NK-92 treated with Interleukin-12 subunit alpha and Interleukin-12 subunit beta, amount 100 ng/mL, for 24 hours (cell line): Measurements from ENCODE around the gene ELP5.
A peak's percentile ranks its signal among the peaks of the same experiment; 100 is the strongest.
"Not testable (repeated sequence)": the region's sequence is repeated elsewhere in the genome, so short reads cannot be mapped to it uniquely, and the experiment has no call there.

Source experiments
- DNase-seq: peaks from one replicate; lab custom pipeline; 2025; lab: John Stamatoyannopoulos, UW

Gene ELP5

DNA sequence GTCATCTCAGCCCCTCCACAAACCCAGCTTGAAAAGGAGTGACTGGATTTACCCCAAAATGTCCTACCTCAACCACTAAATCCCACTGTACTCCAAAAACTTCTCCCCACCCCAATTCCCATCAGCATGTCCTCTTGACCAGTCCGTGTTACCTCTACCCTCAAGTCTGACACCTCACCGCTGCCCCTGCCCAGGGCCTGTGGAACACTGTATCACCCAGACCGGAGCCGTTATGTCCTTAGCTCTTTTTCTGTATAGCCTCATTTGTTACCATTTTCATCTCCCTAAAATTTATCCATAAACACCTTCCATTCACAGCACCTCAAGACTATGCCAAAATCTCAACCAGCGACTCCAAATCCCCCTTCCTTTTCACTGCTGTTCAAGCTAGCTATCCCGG lies 15.2 kb upstream of the ELP5 start:
- DNase-seq = no peak

DNA sequence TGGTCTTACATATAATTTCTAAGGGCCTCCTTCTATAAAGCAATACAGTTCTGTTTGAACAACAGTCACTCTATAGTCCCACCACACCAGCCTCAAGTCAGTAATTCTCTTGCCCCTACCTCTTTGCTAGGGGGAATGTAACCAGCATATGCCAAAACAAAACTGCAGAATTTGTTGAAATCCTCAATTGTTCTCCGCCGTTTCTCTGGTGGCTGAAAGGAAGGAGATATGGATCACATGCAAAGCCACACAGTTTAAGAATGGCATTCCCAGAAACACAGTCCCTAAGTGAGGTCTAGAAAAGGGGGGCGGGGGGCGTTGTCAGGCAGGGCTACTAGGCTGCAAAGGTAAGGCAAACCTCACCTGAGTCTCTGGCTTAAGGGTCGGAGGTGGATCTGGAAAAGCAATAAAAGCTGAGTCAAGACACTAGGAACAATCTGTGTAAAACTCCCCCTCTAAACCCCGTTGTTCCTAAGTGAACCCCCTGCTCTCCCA lies 14.7 kb upstream of the ELP5 start:
- no peak for DNase-seq

DNA sequence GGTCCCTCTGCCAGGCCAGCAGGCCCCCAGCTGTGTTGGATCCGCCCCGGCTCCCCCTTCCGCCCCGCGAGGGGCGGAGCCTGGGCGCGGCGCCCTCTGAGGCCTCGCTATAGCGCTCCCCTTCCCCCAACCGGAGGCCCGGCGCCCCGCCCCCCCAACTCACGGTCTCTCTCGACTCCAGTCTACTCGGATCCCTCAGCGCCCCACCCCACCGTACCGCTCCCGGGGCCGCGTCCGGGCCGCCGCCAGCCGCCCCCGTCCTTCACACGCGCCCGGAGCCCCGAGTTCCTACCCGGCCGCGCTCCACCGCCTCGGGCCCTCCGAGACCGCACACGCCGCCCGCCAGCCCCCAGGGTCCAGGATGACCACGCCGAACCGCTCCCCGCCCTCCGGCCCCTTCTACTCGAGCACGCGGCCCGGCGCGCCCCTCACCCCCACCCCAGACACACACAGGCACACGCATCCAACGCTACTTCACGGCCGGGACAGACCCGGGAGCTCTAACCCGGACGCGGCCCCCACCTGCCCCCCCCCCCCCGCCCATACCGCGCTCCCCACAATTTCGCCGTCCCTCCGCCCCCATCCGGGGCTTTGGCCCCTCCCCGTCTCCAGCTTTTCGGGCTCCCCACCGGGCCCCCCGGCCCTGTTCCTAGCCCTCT lies 14.1 kb upstream of the ELP5 start:
- DNase-seq = peak; percentile 60

DNA sequence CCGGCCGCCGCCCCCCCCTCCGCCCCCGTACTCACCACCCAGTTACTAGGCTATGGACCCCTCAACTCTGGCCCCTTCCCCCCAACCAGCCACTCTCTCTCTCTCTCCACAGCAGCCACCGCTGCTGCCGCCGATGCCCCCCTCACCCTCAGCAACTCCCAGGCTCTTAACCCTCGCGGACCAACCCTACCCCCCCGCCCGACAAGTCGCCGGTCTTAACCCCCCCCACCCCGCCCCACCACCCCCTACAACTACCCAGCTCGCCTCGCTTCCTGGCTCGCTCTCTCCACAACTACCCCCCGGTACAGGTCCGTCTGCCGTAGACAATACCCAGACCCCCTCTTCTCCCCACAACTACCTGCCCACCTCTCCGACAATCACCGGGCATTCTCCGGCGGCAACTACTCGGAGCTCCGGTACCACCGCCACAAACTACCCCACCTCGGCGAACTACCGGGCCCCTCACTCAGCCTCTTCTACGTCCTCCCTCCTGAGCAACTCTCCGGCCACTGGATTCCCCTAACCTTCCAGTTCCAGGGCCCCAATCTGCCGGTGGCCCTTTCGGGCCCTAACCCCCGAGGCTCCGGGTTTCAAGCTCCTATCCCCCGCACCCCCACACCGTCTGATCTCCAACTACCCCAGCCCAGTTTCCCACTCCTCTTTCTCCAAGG lies 13.5 kb upstream of the ELP5 start:
- DNase-seq = peak; percentile 38

DNA sequence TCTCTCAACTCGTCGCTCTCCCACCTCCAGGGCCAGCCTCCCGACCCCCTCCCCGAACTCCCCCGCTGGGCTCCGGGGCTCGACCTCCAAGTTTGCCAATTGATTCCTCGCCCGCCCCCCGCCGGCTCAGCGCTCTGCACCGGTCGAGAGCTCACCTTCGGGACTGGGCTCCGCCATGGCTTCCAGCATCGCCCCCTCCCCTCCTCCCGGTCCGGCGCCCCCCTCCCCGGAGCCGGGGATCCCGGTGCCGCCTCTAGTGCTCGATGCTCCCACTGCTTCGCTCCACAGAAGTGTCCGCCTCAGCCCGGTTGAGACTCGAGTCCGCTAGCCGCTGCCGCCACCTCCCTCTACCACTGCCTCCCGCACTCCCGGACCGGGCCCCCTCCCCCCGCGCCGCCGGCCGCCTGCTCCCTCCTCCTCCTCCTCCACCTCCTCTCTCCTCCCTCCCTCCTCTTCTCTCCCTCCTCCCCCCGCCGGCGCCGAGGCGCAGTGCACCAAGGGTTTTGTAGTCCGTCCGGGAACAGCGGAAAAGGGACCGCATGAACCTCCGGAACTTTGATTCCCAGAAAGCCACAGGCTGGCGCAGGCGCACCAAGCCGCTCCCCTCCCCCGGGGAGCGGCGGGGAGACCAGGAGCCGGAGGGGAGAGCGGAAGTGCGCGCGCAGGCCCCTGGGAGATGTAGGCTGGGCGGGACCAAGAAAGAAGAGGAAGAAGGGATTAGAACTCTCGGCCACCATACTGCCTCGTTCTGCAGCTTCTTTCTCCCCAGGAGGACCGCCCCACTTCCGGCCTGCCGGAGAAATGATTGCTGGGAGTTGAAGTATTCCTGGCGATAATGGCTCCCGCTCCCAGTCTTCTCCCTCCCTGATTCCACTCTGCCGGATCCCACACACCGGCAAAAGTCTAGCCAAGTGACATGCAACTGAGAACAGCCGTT lies 12.7 kb upstream of the ELP5 start, which contains the start of gene PHF23:
TSS of gene PHF23 (minus strand) at position 367 of the 937 bp plus-strand sequence. CDS start at position 189, 178 bp downstream.
- peak; percentile 89 for DNase-seq

DNA sequence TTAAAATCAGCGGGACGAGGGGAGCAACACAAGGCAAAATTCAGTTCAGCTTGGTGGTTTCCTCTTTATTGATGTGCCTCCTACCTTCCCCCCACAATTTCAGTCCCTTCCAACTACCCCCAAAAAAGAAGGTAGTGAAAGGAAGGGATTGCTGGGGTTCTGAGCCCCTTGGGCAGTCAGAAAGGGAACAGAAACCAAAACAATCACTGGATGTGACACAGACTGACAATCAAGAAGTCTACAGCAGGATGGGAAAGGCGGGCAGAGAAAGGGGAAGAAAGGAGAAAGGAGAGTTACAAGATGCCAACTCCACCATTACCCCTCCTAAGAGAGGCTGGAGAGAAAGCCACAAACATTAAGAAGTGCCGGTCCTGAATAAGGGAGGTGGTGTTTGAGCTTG lies 11.6 kb upstream of the ELP5 start:
- DNase-seq = no peak

DNA sequence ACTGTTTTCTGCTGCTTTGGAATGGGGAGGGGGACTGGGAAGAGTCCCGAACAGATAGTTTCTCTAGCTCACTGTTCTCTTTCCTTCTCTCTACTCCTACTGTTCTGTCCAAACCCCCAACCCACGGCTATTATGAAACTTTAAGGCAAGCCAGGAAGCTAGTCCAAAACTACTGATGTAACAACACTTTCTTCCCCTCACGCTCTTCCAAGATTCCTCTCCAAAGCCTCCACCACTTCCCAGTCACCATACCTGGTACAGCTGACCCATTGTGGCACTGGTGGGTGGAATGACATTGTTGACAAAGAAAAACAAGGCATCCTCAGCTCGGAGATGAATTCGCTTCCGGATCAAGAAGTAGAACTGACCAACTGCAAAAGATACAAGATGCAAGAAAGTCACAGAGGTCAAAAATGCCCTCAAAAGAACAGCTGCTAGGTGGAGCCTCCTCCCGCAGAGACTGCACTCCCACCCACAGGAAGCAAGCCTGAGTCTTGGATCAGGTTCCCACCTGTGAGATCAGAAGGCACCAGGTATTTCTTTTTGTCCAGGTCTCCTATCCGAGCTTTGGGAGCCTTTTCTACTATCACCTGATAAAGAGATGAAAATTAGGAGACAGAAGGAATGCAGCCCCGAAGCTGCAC lies 10.8 kb upstream of the ELP5 start:
- no peak for DNase-seq

DNA sequence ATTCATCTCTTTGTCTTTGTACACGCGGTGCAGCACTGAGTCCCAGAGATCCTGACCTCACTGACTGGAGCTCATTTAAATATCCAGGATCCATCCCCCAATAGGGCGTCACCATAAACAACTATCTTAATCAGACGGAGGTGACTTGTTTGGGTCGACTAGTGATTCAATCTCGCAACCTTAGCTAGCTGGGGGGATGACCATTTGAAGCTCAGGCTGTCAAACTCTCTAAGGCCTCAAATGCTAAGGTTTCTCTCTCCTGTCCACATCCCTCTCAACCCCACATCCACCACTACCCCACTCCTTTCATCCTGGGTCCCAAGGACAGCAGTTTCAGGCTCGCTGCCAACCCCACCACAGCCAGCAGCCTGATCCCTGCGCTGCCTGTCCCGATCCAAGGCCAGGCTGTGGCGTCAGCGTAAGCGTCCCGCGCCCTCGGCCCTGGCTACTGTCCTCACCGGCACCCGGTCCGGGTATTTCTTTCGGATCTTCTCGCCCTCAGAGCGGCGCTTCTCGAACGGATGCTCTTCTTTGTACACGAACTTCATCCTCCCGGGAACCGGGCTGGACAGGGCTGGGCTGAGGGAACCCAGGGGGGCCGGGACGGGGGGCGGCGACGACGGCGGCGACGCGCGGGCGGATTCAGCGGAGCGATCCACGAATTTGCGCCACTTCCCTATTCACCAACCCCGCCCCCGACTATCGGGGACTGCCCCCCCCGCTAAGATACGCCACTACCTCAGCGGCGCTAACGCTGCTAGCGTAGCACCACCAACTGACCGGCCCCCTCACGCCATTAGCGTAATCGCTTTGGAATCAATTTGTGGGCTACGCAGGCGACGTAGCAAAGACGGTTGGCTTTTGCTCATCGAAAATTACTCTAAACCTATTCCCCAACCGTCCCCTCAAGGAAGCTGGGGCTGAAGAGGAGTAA lies 10.0 kb upstream of the ELP5 start, which contains the start of gene GABARAP:
TSS of gene GABARAP (minus strand) at position 667 of the 934 bp plus-strand sequence. CDS start at position 548, 119 bp downstream.
- peak; percentile 74 for DNase-seq

DNA sequence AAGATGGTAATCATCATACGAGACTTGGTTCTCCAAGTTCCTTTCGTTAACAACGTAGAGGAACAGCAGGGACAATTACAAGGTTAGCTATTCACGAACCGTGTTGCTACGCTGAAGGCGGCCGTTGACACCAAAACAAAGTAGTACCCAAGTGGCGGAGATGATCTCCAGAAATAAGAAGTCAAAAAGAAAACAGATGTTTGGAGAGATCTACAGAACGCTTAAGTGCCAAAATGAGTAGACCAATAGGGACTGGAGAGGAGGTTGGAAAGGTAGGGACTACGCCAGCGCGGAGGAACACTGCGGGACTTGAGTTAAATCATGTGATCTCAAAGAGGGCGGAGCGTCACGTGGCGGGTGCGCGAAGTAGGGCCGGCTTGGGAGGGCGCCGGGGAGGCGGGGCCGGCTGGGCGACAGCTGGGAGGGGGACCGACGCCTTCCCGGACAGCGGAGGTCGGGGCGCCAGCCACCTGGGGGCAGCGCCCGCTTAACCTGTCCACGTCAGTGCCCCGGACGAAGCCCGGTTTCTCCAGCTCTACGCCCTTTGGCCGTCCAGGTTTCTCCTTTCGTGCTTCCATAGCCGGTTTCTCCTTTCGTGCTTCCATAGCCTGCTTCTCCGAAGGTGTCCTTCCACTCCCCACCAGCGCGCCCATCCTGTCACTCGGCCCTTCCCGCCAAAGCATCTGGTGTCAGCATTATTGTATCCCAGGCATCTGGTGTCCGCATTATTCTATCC lies 9.1 kb upstream of the ELP5 start:
- peak; percentile 59 for DNase-seq

DNA sequence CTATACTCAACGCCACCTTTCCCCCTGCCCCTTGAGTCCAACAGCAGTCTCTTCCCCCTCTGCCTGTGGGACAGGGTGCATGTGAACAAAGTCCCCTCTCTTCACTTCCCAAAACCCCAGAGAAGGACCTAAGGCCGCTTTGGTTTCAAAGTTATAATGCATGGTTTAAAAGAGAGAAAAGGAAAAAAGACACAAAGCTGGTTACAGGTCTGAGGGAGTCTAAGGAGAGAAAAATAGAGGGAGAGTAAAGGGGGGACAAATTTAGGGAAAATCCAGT lies 8.6 kb upstream of the ELP5 start:
- DNase-seq = no peak

DNA sequence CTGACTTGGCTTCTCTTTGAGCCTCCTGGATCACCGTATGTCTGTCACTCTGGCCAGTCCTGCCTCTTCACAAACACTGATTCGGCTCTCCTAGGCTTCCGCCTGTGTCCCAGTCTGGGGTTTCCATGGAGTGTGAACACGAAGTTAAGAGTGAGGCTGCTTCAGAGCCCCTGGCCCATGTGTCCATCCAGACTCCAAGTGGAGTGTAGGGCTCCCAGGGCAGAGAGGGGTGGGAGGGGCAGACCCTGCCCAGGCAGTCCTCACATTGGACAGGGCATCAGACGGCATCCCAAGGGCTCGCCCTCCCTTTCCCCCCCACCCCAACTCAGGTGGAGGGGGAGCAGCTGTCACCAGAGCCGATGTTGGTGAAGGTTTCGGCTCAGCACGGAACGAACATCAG lies 8.2 kb upstream of the ELP5 start:
- DNase-seq = not testable (repeated sequence)

DNA sequence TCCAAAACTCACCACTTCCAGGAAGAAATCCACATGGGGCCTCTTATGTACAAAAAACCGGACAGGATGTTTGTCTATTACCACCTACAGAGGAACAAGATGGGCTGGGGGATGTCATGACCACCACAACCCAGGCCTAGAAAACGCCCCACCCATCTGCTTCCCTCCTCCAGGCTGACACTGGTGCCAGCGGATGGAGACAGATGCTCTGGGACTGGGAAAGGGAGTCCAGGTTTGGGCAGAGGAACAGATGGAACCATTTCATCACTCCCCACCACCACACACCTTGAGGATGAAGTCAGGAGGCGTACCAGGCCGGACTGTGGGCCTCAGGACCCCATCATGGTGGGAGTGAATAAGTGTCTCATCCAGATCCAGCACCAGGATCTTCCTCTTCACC lies 5.2 kb upstream of the ELP5 start:
- DNase-seq = no peak

DNA sequence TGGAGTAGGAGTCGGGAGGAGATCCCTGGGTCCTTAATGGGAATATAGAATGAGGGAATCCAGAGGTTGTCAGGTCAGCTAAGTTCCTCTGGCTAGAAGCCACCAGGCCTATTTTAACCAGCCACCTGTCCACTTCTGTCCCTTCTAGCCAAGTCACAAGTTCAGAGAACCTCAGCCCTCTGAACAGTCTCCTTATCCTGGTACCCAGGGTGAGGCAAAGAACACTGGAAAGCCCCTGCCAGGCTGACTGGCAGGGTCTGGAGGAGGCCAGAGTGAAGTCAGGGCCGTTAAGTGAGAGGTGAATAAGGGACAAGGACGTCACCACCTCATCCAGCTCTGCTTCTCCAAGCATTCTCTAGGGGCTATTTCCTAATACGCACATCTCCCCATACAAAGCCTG lies 3.2 kb upstream of the ELP5 start:
- no peak for DNase-seq

DNA sequence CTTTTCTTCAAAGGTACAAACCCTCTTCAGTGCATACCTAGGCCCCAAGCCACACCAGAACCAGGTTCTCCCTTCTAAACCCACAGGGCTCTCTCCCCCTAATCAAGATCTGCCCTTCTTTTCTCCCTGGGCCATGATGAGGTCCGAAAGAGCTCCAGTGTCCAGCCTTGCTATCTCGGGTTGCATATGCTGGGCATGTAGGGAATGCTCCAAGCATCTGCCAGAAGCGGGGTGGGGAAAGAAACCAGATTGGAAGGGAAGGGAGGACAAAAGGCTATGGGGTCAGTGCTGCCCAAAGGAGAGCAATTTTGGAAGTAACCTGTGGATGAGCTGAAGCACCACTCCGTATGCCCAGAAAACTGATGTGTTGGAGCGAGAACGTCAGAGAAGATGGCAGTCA lies 2.8 kb upstream of the ELP5 start:
- no peak for DNase-seq

DNA sequence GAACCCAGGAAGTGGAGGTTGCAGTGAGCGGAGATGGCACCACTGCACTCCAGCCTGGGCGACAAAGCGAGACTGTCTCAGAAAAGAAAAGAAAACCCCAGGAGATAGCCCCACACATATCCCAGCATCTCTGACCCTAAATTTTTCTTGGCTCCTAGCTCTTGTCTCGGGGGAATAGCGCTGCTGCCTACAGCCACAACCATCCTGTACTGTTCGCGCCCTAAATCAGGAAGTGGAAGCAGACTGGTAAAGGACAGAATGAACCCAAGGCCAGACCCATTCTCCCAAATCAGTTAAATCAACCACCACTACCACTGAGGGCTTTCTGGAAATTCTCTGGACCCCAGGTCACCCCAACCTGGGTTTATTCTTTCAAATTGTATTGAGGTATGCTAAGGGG lies 2.2 kb upstream of the ELP5 start:
- no peak for DNase-seq

DNA sequence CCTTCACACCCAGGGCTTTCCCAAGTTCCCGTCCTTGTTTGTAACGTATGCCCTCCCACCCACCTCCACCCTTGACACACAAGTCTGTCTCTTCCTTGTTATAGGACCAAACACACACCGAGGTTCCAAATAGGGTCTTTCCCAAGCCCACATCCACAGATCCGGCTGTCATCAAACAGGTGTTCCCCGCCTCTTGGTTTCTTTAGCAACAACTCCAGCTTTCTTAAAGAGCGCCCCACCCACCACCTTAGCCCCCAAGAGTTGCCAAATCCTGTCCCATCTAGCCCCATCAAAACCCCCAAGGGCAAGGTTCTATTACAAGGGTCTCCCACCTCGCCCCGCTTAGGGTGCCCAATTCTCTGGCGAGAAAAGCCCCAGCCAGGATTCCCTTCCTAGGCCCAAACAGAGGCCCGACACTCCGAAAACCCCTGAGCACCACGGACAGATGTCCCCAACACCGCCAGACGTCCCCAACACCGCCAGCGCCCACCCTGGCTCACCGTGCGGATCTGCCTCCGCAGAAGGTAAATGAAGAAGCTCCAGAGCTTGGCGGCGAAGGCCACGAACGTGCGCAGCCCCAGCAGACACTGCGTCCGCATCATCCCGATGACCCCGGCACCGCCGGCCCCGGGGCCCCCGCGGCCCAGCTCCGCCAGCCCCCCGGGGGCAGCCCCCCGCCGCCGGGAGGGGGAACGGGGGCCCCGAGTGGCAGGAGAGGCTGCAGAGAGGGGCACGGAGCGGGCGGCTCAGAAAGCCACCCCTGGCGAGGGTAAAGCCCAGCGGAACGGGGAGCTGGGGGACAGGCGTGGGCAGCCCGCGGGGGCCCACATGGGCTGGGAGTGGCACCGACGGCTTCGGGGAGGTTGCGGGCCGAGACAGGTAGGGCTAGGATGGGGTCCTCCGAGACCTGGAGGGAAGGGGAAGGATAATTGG lies 1.1 kb upstream of the ELP5 start:
- DNase-seq = no peak

DNA sequence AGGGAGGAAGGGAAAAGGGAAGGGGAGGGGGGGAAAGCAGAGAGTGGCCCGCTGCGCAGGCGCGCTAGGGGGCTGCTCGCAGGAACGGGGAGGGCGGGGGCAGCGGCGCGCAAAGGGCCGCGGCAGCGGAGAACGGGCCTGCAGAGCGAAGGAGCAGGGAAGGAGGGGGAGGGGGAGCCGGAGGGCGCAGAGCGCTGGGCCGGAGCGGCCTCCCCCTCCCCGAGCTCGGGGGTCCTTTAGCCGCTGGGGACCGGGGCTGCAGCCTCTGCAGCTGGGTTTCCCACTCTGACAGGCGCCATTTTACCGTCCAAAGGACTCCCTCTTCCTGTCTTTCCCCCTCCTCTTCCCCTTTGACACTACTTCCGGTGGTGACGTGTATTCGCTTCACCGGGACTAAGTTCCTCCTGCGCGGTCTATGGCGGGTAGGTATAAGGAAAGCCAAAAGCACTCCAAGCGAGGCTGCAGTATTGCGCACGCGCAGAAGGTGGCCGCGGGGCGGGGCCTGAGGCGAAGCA lies 297 bp upstream of the ELP5 start, which contains the start of gene CTDNEP1:
TSS of gene CTDNEP1 (minus strand) at position 74 of the 515 bp plus-strand sequence. CDS start 438 bp downstream, outside the sequence.
- peak; percentile 91 for DNase-seq

DNA sequence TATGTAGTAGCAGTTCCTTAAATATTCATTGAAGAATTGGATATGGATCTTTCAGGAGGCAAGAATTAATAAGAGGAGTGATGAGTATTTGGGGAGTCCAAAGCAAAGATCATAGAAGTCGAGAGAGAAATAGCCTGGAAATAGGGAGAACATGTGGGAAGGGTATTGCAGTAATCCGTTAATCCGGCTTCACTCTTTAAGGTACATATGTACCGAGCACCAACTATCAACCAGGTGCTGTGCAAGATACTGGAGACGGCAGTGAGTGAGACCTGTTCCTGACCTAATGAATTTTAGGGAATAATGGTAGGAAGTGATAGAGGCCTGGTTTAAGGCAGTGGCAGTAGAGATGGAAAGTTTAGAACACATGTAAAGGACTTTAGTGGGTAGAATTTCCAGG lies 1.1 kb downstream of the ELP5 start:
- DNase-seq = no peak

DNA sequence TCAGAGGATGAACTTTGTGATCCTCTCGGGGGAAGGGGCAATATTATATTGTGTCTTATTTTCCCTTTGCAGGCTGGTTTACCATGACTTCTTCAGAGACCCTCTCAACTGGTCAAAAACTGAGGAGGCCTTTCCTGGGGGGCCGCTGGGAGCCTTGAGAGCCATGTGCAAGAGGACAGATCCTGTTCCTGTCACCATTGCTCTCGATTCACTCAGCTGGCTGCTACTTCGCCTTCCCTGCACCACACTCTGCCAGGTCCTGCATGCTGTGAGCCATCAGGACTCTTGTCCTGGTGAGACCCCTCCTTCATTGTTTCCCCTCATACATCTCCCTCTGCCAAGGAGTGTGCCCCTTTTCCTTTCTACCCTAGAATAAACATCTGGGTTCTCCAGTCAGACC lies 2.5 kb downstream of the ELP5 start:
- DNase-seq = no peak
